Uterus (tissue), 4 donors: ENCODE results near the gene MYO1D. TPM values are rescaled to one million over a fixed set of nuclear protein-coding genes. Genes with fewer than 3 reads are reported as not detected.

Experiments used
- DNase-seq, 2 donors: peaks; one replicate each; pipeline ENCODE4 v3.0.0-alpha.2; 2019 to 2020
- H3K27ac ChIP-seq, 2 donors: fragments of 200-600 bp; sonication (generic); 1 replicate in 1 of 2; 2 replicates in 1 of 2; pipeline ENCODE4 v1.5.1; 2016 to 2018
- H3K27me3 ChIP-seq, 2 donors: fragments of 200-600 bp; sonication (generic); one replicate each; pipeline ENCODE4 v1.5.1; 2018 to 2019; ENCODE audit warnings: control low read depth in 1 of 2
- H3K36me3 ChIP-seq, 2 donors: fragments of 200-600 bp; sonication (generic); one replicate each; pipeline ENCODE4 v1.5.1; 2019; ENCODE audit warnings: control low read depth in 1 of 2
- H3K4me1 ChIP-seq, 2 donors: fragments of 200-600 bp; sonication (generic); one replicate each; pipeline ENCODE4 v1.5.1; 2018 to 2019; ENCODE audit warnings: control low read depth in 1 of 2
- H3K4me3 ChIP-seq, 2 donors: fragments of 200-600 bp; sonication (generic); 1 replicate in 1 of 2; 2 replicates in 1 of 2; pipeline ENCODE4 v1.5.1; 2018 to 2019; ENCODE audit warnings: mild to moderate bottlenecking in 1 of 2
- H3K9me3 ChIP-seq, 2 donors: fragments of 200-600 bp; sonication (generic); one replicate each; pipeline ENCODE4 v1.5.1; 2019; ENCODE audit warnings: control low read depth in 1 of 2
- CTCF ChIP-seq, 4 experiments: fragments of 200-600 bp in 2 of 4; fragments of 450-650 bp in 2 of 4; sonication (generic) in 2 of 4; IDR thresholded peaks; one replicate each; pipeline ENCODE4 v1.5.1; 2016 to 2019; ENCODE audit warnings: antibody characterized with exemption in 4 of 4, mild to moderate bottlenecking in 2 of 4, moderate library complexity in 1 of 4
- POLR2A ChIP-seq, 2 donors: fragments of 450-650 bp; IDR thresholded peaks; one replicate each; pipeline ENCODE4 v1.6.1; 2016; ENCODE audit warnings: antibody characterized with exemption in 2 of 2, mild to moderate bottlenecking in 1 of 2, moderate library complexity in 1 of 2
- intact Hi-C: fragments of 100-400 bp; cut with DNase I; formaldehyde crosslinking; loops from one replicate; pipeline ENCODE4 v1.15.1; 2023; ENCODE audit warnings: low total_unique reads
- total RNA-seq, 4 donors: library from RNA; depleted of rRNA in 3 of 4; stranded (reverse); fragments of >200 nt in 3 of 4; gene quantifications; one replicate each; pipeline versions ENCODE4 v1.1.0 to v1.2.4, GENCODE V29; 2014 to 2023
- donor health status: DM: yes; HTN: yes; CAD: no.

The MYO1D gene
- total RNA-seq, 4 donors from 2014 or later: 20.4 to 55.2 (median 30.6) TPM

DNA sequence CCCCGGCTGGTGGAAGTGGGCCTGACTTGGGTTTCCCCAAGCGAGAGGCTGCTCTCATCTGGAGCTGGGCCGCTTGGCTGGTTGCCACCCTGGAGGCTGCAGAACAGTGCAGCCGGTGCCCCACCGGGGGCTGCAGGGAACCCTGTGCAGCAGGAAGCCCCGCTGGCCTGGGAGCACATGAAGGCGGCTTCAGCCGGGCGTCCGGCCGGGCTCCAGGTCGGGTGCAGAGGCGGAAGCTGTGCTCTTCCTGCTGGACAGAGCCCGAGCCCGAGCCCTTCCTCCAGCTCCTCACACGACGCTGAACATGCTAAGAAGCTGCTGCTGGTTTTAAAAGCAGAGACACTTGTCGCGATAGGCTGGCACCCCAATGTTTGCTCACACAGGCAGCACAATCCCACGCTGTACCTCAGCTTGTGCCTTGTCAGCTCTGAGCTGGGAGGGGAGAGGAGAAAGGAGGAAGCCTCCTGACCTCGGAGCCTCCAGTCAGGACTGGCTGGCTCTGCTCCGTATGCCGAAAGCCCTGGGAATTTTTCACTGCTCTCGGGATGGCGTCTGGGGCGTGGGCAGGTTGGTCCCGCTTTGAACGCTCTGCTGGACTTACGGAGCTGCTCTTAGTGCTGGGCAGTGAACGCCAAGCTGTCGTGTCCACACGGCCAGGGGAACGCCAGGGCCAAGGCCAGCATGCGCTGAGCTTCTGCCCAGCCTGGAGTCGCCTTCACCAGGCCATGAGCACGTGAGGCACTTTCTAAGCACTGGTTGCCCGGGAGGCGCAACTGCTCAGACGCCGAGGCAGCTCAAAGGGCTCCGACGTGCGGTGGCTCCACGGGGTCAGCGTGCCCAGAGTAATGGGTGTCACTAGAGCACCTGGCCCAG is 381.3 kb downstream of the MYO1D start:
- no peaks in the 10 kb centered on the region for H3K27me3 ChIP-seq
- H3K27ac ChIP-seq: no peak overlapping the region
- no peak overlapping the region for H3K4me3 ChIP-seq
- H3K36me3 ChIP-seq: no peaks in the 10 kb centered on the region
- peaks cover 0 to 7% of the 10 kb centered on the region in 2 donors for H3K4me1 ChIP-seq
- TF ChIP-seq CTCF (IDR thresholded peaks at IDR 0.05) (no peak), POLR2A (IDR thresholded peaks at IDR 0.05) (no peak)
- peak in 1 of 2 donors; percentile 43 for DNase-seq
- intact Hi-C loops: no loop called here
- H3K9me3 ChIP-seq: no peaks in the 10 kb centered on the region

GRCh38 chr17:32494621-32495358 is 382.1 kb downstream of the MYO1D start:
- Histone ChIP-seq H3K36me3 (no peaks in the 10 kb centered on the region), H3K27ac (no peak overlapping the region), H3K9me3 (no peaks in the 10 kb centered on the region), H3K27me3 (no peaks in the 10 kb centered on the region), H3K4me3 (no peak overlapping the region), H3K4me1 (peaks cover 0 to 7% of the 10 kb centered on the region in 2 donors)
- TF ChIP-seq POLR2A (IDR thresholded peaks at IDR 0.05): no peak
- TF ChIP-seq CTCF (IDR thresholded peaks at IDR 0.05): no peak
- no peak for DNase-seq
- intact Hi-C loops: no loop called here

DNA sequence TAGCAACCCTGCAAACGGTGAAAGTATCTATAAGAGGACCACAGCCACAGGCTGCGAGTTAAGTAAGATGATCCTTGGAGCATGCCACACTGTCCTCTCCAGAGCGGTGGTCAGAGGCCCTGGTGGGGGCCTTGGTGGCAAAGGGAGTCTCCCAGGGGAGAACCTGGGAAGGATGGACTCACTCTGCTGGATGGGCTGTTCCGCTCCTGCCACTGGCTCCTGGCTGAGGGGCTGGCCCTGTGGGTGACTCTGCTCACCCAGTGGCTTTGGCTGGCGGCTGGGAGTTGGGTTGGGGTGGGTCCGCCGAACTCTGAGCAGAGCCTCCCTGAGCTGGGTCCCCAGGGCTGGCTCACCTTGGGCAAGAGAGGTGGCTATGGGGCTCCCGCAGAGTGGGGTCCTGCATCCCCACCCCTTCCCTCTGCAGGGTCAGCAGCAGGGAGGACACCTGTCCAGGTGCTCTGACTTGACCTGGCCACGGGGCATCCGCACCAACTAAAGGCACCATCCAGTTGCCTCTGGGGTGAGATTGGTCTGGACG is 382.9 kb downstream of the MYO1D start:
- Histone ChIP-seq H3K36me3 (no peaks in the 10 kb centered on the region), H3K27me3 (no peaks in the 10 kb centered on the region), H3K4me1 (peaks cover 0 to 7% of the 10 kb centered on the region in 2 donors), H3K27ac (no peak overlapping the region), H3K4me3 (no peak overlapping the region), H3K9me3 (no peaks in the 10 kb centered on the region)
- TF ChIP-seq CTCF (IDR thresholded peaks at IDR 0.05) (no peak), POLR2A (IDR thresholded peaks at IDR 0.05) (no peak)
- intact Hi-C loops: no loop called here
- no peak for DNase-seq

DNA sequence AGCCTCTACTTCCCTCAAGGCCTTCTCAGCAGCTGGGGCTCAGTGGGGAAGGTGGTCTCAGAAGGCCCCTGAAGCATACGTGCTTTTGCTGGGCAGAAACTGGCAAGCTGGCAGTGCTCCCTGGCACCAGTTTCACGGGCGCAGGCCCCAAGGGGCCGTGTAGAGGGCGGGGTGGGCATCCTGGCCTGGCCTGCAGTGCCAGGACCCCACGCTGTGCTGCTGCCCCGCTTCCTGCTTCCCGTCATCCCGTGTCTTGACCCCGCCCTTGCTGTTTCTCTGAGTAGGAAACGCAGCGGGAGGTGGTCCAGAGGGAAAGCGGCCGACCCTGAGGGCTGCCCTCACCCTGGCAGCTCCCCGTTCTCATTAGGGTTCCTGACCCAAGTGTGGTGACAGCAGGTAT is 383.4 kb downstream of the MYO1D start:
- Histone ChIP-seq H3K9me3 (no peaks in the 10 kb centered on the region), H3K4me3 (no peak overlapping the region), H3K36me3 (no peaks in the 10 kb centered on the region), H3K4me1 (peaks cover 0 to 7% of the 10 kb centered on the region in 2 donors), H3K27me3 (no peaks in the 10 kb centered on the region), H3K27ac (no peak overlapping the region)
- intact Hi-C loops: no loop called here
- TF ChIP-seq POLR2A (IDR thresholded peaks at IDR 0.05) (no peak), CTCF (IDR thresholded peaks at IDR 0.05) (no peak)
- DNase-seq: no peak
